H1 (cell line): ENCODE data around the gene DKC1. TPM values are rescaled to one million over a fixed set of nuclear protein-coding genes. Genes with fewer than 3 reads are reported as not detected.
A peak's percentile ranks its signal among the peaks of the same experiment; 100 is the strongest.

ENCODE experiments used
- CTCF ChIA-PET: fragments of 300-600 bp; sonication (Branson Sonifier 250); formaldehyde crosslinking; loops from one replicate; lab custom pipeline; 2021; ENCODE audit not compliant: partially characterized antibody; lab: Charles Lee
- POLR2A ChIA-PET: fragments of 300-600 bp; sonication (Branson Sonifier 250); formaldehyde crosslinking; loops from one replicate; lab custom pipeline; 2021; ENCODE audit warnings: inconsistent platforms; ENCODE audit not compliant: partially characterized antibody; lab: Charles Lee
- DNase-seq, 2 experiments: peaks; one replicate each; pipeline versions ENCODE4 v3.0.0 to v3.0.0-alpha.2; 2010 to 2022; ENCODE audit warnings: low spot score in 2 of 2, low read depth in 1 of 2, mixed read lengths in 1 of 2
- FAIRE-seq: peaks from 2 replicates; lab custom pipeline; 2011; peaks lifted over from hg19 to GRCh38; lab: Jason Lieb, UNC
- H2AFZ ChIP-seq: 2 replicates; pipeline ENCODE4 v1.8.1; 2012; ENCODE audit warnings: low read length, inconsistent platforms
- H2AK5ac ChIP-seq: 2 replicates; pipeline ENCODE4 v1.6.1; 2013; ENCODE audit warnings: low read depth, low read length
- H2BK120ac ChIP-seq: replicated peaks from 2 replicates; pipeline ENCODE3; 2013; ENCODE audit warnings: low read depth, low read length, inconsistent platforms
- H2BK12ac ChIP-seq: 2 replicates; pipeline ENCODE4 v1.6.1; 2013; ENCODE audit warnings: low read depth, low read length
- H2BK15ac ChIP-seq: 2 replicates; pipeline ENCODE4 v1.6.1; 2013; ENCODE audit warnings: low read length
- H2BK20ac ChIP-seq: 2 replicates; pipeline ENCODE4 v1.6.1; 2013; ENCODE audit warnings: low read length
- H2BK5ac ChIP-seq: 2 replicates; pipeline ENCODE4 v1.6.1; 2013; ENCODE audit warnings: low read depth, low read length
- H3K14ac ChIP-seq: 2 replicates; pipeline ENCODE4 v1.6.1; 2013; ENCODE audit warnings: inconsistent platforms; ENCODE audit not compliant: insufficient read length
- H3K18ac ChIP-seq: 2 replicates; pipeline ENCODE4 v1.6.1; 2013; ENCODE audit warnings: low read length; ENCODE audit errors: extremely low read depth
- H3K23ac ChIP-seq: 2 replicates; pipeline ENCODE4 v1.6.1; 2013; ENCODE audit warnings: inconsistent platforms; ENCODE audit not compliant: insufficient read length
- H3K23me2 ChIP-seq: 2 replicates; pipeline ENCODE4 v1.6.1; 2013; ENCODE audit warnings: low read depth, low read length
- H3K27ac ChIP-seq: 2 replicates; pipeline ENCODE4 v1.6.1; 2011; ENCODE audit warnings: low read depth, low read length, inconsistent platforms
- H3K27me3 ChIP-seq, 4 experiments: replicated peaks in 1 of 4; 1 replicate in 1 of 4; 2 replicates in 3 of 4; pipeline versions ENCODE4 v1.6.1 to v1.8.1; 2011 to 2013; ENCODE audit warnings: low read length in 3 of 4, mild to moderate bottlenecking in 3 of 4, inconsistent platforms in 2 of 4, mixed read lengths in 2 of 4, moderate library complexity in 1 of 4; ENCODE audit not compliant: control insufficient read depth in 3 of 4, insufficient read depth in 3 of 4; ENCODE audit errors: extremely low read depth in 1 of 4
- H3K36me3 ChIP-seq, 4 experiments: 2 replicates each; pipeline versions ENCODE4 v1.6.1 to v1.8.1; 2011 to 2013; ENCODE audit warnings: mild to moderate bottlenecking in 4 of 4, low read length in 3 of 4, moderate library complexity in 2 of 4, control low read depth in 1 of 4, inconsistent platforms in 1 of 4; ENCODE audit not compliant: insufficient read depth in 4 of 4, control insufficient read depth in 2 of 4
- H3K4ac ChIP-seq: replicated peaks from 2 replicates; pipeline ENCODE3; 2013; ENCODE audit warnings: low read length, low read depth, mixed read lengths, inconsistent platforms; ENCODE audit not compliant: insufficient read length
- H3K4me1 ChIP-seq, 4 experiments: replicated peaks in 1 of 4; 1 replicate in 1 of 4; 2 replicates in 3 of 4; pipeline versions ENCODE4 v1.6.1 to v1.8.1; 2011 to 2013; ENCODE audit warnings: low read length in 3 of 4, inconsistent platforms in 2 of 4, mixed read lengths in 1 of 4; ENCODE audit not compliant: insufficient read depth in 4 of 4, control insufficient read depth in 3 of 4
- H3K4me2 ChIP-seq, 2 experiments: 2 replicates each; pipeline versions ENCODE4 v1.6.1 to v1.8.1; 2011 to 2013; ENCODE audit warnings: low read depth in 2 of 2, low read length in 2 of 2, control low read depth in 1 of 2, inconsistent platforms in 1 of 2, mild to moderate bottlenecking in 1 of 2; ENCODE audit not compliant: insufficient read depth in 1 of 2
- H3K4me3 ChIP-seq, 4 experiments: fragments of 200-600, 300-600 bp in 1 of 4; sonication (generic), shearing (Covaris generic), sonication (Bioruptor Twin) in 1 of 4; 2 replicates each; pipeline versions ENCODE4 v1.5.1 to v1.8.1; 2011 to 2016; ENCODE audit warnings: low read length in 4 of 4, low read depth in 3 of 4, control low read depth in 2 of 4, inconsistent platforms in 2 of 4, mild to moderate bottlenecking in 2 of 4, mixed read lengths in 1 of 4, moderate library complexity in 1 of 4; ENCODE audit not compliant: insufficient read depth in 2 of 4; ENCODE audit errors: extremely low read depth in 1 of 4
- H3K56ac ChIP-seq: replicated peaks from 2 replicates; pipeline ENCODE3; 2013; ENCODE audit warnings: low read depth, mild to moderate bottlenecking, mixed read lengths, low read length, inconsistent platforms; ENCODE audit not compliant: insufficient read length
- H3K79me1 ChIP-seq: 2 replicates; pipeline ENCODE4 v1.6.1; 2013; ENCODE audit warnings: low read depth, low read length, control low read depth
- H3K79me2 ChIP-seq, 2 experiments: 2 replicates each; pipeline versions ENCODE4 v1.6.1 to v1.8.1; 2012 to 2013; ENCODE audit warnings: low read length in 2 of 2, mild to moderate bottlenecking in 2 of 2, inconsistent platforms in 1 of 2; ENCODE audit not compliant: insufficient read depth in 2 of 2, control insufficient read depth in 1 of 2
- H3K9ac ChIP-seq, 4 experiments: replicated peaks in 1 of 4; 1 replicate in 1 of 4; 2 replicates in 3 of 4; pipeline versions ENCODE4 v1.6.1 to v1.8.1; 2011 to 2013; ENCODE audit warnings: low read depth in 3 of 4, low read length in 3 of 4, control low read depth in 2 of 4, mild to moderate bottlenecking in 2 of 4, moderate library complexity in 2 of 4, inconsistent platforms in 1 of 4; ENCODE audit errors: extremely low read depth in 1 of 4
- H3K9me3 ChIP-seq, 2 experiments: 2 replicates each; pipeline versions ENCODE4 v1.6.1 to v1.8.1; 2012 to 2013; ENCODE audit warnings: mild to moderate bottlenecking in 2 of 2, moderate library complexity in 2 of 2, control low read depth in 1 of 2, inconsistent platforms in 1 of 2, low read depth in 1 of 2, low read length in 1 of 2, mixed read lengths in 1 of 2; ENCODE audit not compliant: insufficient read depth in 2 of 2
- H4K20me1 ChIP-seq, 2 experiments: replicated peaks in 1 of 2; 2 replicates each; pipeline versions ENCODE3 to v1.8.1; 2011 to 2013; ENCODE audit warnings: inconsistent platforms in 2 of 2, low read length in 2 of 2, mild to moderate bottlenecking in 1 of 2; ENCODE audit not compliant: insufficient read depth in 2 of 2, control insufficient read depth in 1 of 2
- H4K5ac ChIP-seq: 2 replicates; pipeline ENCODE4 v1.6.1; 2013; ENCODE audit warnings: low read length, low read depth, mixed read lengths, inconsistent platforms; ENCODE audit not compliant: insufficient read length
- H4K8ac ChIP-seq: 2 replicates; pipeline ENCODE4 v1.8.0; 2013; ENCODE audit warnings: mild to moderate bottlenecking, moderate library complexity, low read length, inconsistent platforms; ENCODE audit not compliant: insufficient read depth; ENCODE audit errors: extremely low read depth
- H4K91ac ChIP-seq: replicated peaks from 2 replicates; pipeline ENCODE3; 2013; ENCODE audit warnings: low read length, mixed read lengths, inconsistent platforms; ENCODE audit not compliant: insufficient read length
- ASH2L ChIP-seq: fragments of 200-600, 300-600 bp; sonication (generic); IDR thresholded peaks from one replicate; pipeline ENCODE4 v1.7.1; 2017; ENCODE audit warnings: low read length
- BCL11A ChIP-seq, 2 experiments: IDR thresholded peaks; one replicate each; pipeline ENCODE4 v1.6.1; 2011; ENCODE audit warnings: low read depth in 2 of 2, low read length in 2 of 2, mild to moderate bottlenecking in 2 of 2
- CHD1 ChIP-seq: IDR thresholded peaks from 2 replicates; pipeline ENCODE4 v1.6.1; 2012; ENCODE audit warnings: low read depth, low read length, improper control_type of control experiment
- GTF2F1 ChIP-seq: IDR thresholded peaks from 2 replicates; pipeline ENCODE4 v1.6.1; 2012; ENCODE audit warnings: low read depth, low read length, improper control_type of control experiment, borderline replicate concordance
- NANOG ChIP-seq: IDR thresholded peaks from 2 replicates; pipeline ENCODE4 v1.6.1; 2011; ENCODE audit warnings: low read length, low read depth, mild to moderate bottlenecking, inconsistent platforms; ENCODE audit not compliant: insufficient read depth, poor library complexity, severe bottlenecking
- NRF1 ChIP-seq: IDR thresholded peaks from 2 replicates; pipeline ENCODE4 v1.6.1; 2011; ENCODE audit warnings: mild to moderate bottlenecking, low read depth, low read length, improper control_type of control experiment
- RAD21 ChIP-seq, 2 experiments: IDR thresholded peaks in 1 of 2; conservative IDR thresholded peaks in 1 of 2; 2 replicates each; pipeline ENCODE4 v1.6.1; 2011; ENCODE audit warnings: low read depth in 2 of 2, low read length in 2 of 2, improper control_type of control experiment in 1 of 2, inconsistent platforms in 1 of 2, mild to moderate bottlenecking in 1 of 2, moderate library complexity in 1 of 2
- RFX5 ChIP-seq: IDR thresholded peaks from 2 replicates; pipeline ENCODE4 v1.6.1; 2011; ENCODE audit warnings: low read depth, low read length, improper control_type of control experiment, borderline replicate concordance
- SAP30 ChIP-seq: fragments of 300-600 bp; sonication (generic); IDR thresholded peaks from 2 replicates; pipeline ENCODE4 v1.7.1; 2012; ENCODE audit warnings: low read length, moderate library complexity, mild to moderate bottlenecking, inconsistent platforms; ENCODE audit not compliant: insufficient read depth, insufficient replicate concordance
- SIN3A ChIP-seq, 2 experiments: IDR thresholded peaks in 1 of 2; conservative IDR thresholded peaks in 1 of 2; 2 replicates each; pipeline ENCODE4 v1.6.1; 2011 to 2012; ENCODE audit warnings: low read length in 2 of 2, improper control_type of control experiment in 1 of 2, low read depth in 1 of 2, mild to moderate bottlenecking in 1 of 2
- SIRT6 ChIP-seq: IDR thresholded peaks from one replicate; pipeline ENCODE4 v1.7.1; 2012; ENCODE audit warnings: low read length, inconsistent platforms
- TAF1 ChIP-seq: IDR thresholded peaks from 2 replicates; pipeline ENCODE4 v1.6.1; 2011; ENCODE audit warnings: mild to moderate bottlenecking, low read depth, low read length
- YY1 ChIP-seq: IDR thresholded peaks from 2 replicates; pipeline ENCODE4 v1.6.1; 2011; ENCODE audit warnings: low read depth, mild to moderate bottlenecking, low read length
- WGBS, 2 experiments: shearing (Covaris generic) in 1 of 2; methylation state at CpG; one replicate each; pipeline versions ENCODE4 v1.1.6 to v1.1.7; 2013 to 2015; ENCODE audit warnings: low lambda C conversion rate in 2 of 2, mixed read lengths in 2 of 2, inconsistent platforms in 1 of 2, low coverage in 1 of 2, missing lambda C conversion rate in 1 of 2; ENCODE audit not compliant: insufficient replicate concordance in 2 of 2, insufficient coverage in 1 of 2, insufficient read length in 1 of 2; ENCODE audit errors: extremely low coverage in 1 of 2, missing lambda C conversion rate in 1 of 2; 5-methylcytosine and 5-hydroxymethylcytosine counted together
- polyA plus RNA-seq, 7 experiments: library from polyadenylated mRNA; depleted of rRNA in 3 of 7; stranded (reverse) in 5 of 7; unstranded in 2 of 7; fragments of >200 nt in 5 of 7; fragments of 200-250 nt in 2 of 7; gene quantifications; 1 replicate in 5 of 7; 2 replicates in 1 of 7; 4 replicates in 1 of 7; pipeline versions ENCODE4 v1.2.1 to v1.2.3, GENCODE V29; 2011 to 2013; ENCODE audit warnings: missing spikeins in 2 of 7, mixed read lengths in 2 of 7
- total RNA-seq: library from RNA; stranded (reverse); fragmentation: NEBNext Ultra II Directional; extraction: Animal tissue kit (Norgen Biotek cat#: 25700); gene quantifications from 2 replicates; pipeline ENCODE4 v1.2.1, GENCODE V29; 2021
- TF ChIP-seq, protein P1 (sequence below): IDR thresholded peaks from 2 replicates; pipeline ENCODE4 v1.6.1; 2012; ENCODE audit warnings: inconsistent platforms

DKC1 gene
- total and polyA plus RNA-seq, 2 of the 8 experiments (the other 6 are each of a cell fraction or from before 2014, with no cell fraction given), result 65.6 to 143 TPM

DNA sequence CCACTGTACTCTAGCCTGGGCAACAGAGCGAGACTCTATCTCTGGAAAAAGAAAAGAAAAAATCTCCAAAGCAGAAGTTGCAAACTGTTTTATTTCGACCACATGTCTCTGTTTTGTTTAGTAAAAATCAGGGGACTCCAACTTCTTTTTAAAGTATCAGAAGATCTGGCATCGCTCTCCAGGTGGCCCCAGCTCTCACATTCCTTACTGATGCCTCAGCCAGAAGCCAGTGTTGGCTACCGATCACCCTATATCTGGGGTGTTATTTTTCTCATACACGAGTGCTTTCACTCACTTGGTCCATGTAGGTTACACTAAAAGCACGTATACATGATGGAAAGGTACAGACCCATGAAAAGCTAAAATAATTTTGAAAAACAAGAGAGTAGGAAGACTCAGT lies 34.3 kb downstream of the DKC1 start:
- CTCF ChIA-PET, result no interaction called here
- no peak overlapping the region for H3K9ac ChIP-seq
- POLR2A ChIA-PET, result interaction anchor here (1.0 kb wide), 1 partner anchor 35 kb away, joined by 3 read pairs; the partner anchor contains the start of gene DKC1
- TF ChIP-seq, protein P1, sequence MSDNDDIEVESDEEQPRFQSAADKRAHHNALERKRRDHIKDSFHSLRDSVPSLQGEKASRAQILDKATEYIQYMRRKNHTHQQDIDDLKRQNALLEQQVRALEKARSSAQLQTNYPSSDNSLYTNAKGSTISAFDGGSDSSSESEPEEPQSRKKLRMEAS, result no peak
- TF ChIP-seq TAF1 (no peak), YY1 (no peak), NANOG (no peak), BCL11A (IDR thresholded peaks at IDR 0.05; ENCODE audit: low read depth in 2 of 2, low read length in 2 of 2) (no peak), SIRT6 (no peak), ASH2L (no peak), CHD1 (no peak), SAP30 (no peak), GTF2F1 (no peak), RAD21 (IDR thresholded peaks at IDR 0.05 in 1 of 2, conservative IDR thresholded peaks at IDR 0.05 in 1 of 2; ENCODE audit: low read depth in 2 of 2, low read length in 2 of 2) (no peak), RFX5 (no peak), NRF1 (no peak), SIN3A (conservative IDR thresholded peaks at IDR 0.05 in 1 of 2, IDR thresholded peaks at IDR 0.05 in 1 of 2; ENCODE audit: low read depth in 1 of 2, low read length in 2 of 2) (no peak)

More for the DNA sequence above, 34.3 kb downstream of the DKC1 start:
- Histone ChIP-seq H3K9me3 (no peaks in the 10 kb centered on the region), H2BK120ac (no peak overlapping the region), H3K23ac (no peak overlapping the region), H3K4me1 (peaks cover 0 to 7% (median 1%) of the 10 kb centered on the region in 4 experiments; a peak in 3 of 7 replicates), H3K27ac (no peak overlapping the region), H2BK5ac (no peak overlapping the region), H2BK12ac (no peak overlapping the region), H2AK5ac (no peak overlapping the region), H3K4me2 (no peak overlapping the region), H4K20me1 (peaks cover 0 to 3% of the 10 kb centered on the region in 2 experiments), H4K8ac (no peak overlapping the region), H3K56ac (no peak overlapping the region), H4K91ac (no peak overlapping the region), H4K5ac (no peak overlapping the region), H3K79me1 (no peaks in the 10 kb centered on the region), H2BK15ac (no peak overlapping the region), H2BK20ac (no peak overlapping the region), H3K36me3 (no peaks in the 10 kb centered on the region), H3K27me3 (peaks cover 0 to 6% (median 2%) of the 10 kb centered on the region in 4 experiments; a peak in 3 of 7 replicates), H3K4ac (no peak overlapping the region), H3K79me2 (no peaks in the 10 kb centered on the region), H2AFZ (no peak overlapping the region), H3K4me3 (no peak overlapping the region), H3K23me2 (no peaks in the 10 kb centered on the region), H3K14ac (no peak overlapping the region), H3K18ac (no peak overlapping the region)
- DNase-seq (no peak), FAIRE-seq (peak; percentile 36)
- 65% methylated on average over 6 of the region's 6 CpGs; no CpG with 5 or more reads in 1 of the 2 experiments for WGBS, 2 experiments
